Mammary epithelial cell (primary cell): ENCODE measurements around the gene ST6GAL1.
"Not testable (repeated sequence)": the region's sequence is repeated elsewhere in the genome, so short reads cannot be mapped to it uniquely, and the experiment has no call there.

Experiments
- EZH2 ChIP-seq: IDR thresholded peaks from 2 replicates; pipeline ENCODE4 v1.6.1; 2012; ENCODE audit warnings: low read length, inconsistent platforms, borderline replicate concordance
- TF ChIP-seq, protein P1 (sequence below), 2 donors: IDR thresholded peaks in 1 of 2; conservative IDR thresholded peaks in 1 of 2; 2 replicates each; pipeline ENCODE4 v1.5.1; 2011 to 2012; ENCODE audit warnings: inconsistent platforms in 2 of 2, low read length in 2 of 2, mild to moderate bottlenecking in 2 of 2, control low read depth in 1 of 2, low read depth in 1 of 2; ENCODE audit not compliant: insufficient read depth in 1 of 2; ENCODE audit errors: extremely low read depth in 1 of 2

DNA sequence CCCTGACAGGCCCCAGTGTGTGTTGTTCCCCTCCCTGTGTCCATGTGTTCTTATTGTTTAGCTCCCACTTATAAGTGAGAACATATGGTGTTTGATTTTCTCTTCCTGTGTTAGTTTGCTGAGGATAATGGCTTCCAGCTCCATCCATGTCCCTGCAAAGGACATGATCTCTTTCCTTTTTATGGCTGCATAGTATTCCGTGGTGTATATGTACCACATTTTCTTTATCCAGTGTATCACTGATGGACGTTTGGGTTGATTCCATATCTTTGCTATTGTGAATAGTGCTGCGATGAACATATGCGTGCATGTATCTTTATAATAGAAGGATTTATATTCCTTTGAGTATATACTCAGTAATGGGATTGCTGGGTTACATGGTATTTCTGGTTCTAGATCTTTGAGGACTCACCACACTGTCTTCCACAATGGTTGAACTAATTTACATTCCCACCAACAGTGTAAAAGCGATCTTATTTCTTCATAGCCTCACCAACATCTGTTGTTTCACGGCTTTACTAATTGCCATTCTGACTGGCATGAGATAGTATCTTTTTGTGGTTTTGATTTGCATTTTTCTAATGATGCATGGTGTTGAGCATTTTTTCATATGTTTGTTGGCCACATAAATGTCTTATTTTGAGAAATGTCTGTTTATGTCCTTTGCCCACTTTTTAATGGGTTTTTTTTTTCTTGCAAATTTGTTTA, 23.8 kb downstream of the ST6GAL1 start:
- TF ChIP-seq, protein P1, sequence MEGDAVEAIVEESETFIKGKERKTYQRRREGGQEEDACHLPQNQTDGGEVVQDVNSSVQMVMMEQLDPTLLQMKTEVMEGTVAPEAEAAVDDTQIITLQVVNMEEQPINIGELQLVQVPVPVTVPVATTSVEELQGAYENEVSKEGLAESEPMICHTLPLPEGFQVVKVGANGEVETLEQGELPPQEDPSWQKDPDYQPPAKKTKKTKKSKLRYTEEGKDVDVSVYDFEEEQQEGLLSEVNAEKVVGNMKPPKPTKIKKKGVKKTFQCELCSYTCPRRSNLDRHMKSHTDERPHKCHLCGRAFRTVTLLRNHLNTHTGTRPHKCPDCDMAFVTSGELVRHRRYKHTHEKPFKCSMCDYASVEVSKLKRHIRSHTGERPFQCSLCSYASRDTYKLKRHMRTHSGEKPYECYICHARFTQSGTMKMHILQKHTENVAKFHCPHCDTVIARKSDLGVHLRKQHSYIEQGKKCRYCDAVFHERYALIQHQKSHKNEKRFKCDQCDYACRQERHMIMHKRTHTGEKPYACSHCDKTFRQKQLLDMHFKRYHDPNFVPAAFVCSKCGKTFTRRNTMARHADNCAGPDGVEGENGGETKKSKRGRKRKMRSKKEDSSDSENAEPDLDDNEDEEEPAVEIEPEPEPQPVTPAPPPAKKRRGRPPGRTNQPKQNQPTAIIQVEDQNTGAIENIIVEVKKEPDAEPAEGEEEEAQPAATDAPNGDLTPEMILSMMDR (conservative IDR thresholded peaks at IDR 0.05 in 1 of 2, IDR thresholded peaks at IDR 0.05 in 1 of 2; ENCODE audit: extremely low read depth in 1 of 2, insufficient read depth in 1 of 2, low read depth in 1 of 2, low read length in 2 of 2) = not testable (repeated sequence)
- TF ChIP-seq EZH2 = not testable (repeated sequence)
